ENCODE results near the gene PRTN3. TPM values are rescaled to one million over a fixed set of nuclear protein-coding genes. Genes with fewer than 3 reads are reported as not detected.

Gene PRTN3
- total RNA-seq, 1 donor from 2014 or later: not detected

- H3K9me3 Mint-ChIP-seq: no peaks in the 10 kb centered on the region
- no peak overlapping the region for H3K9ac ChIP-seq
- peak overlapping the region; percentile 59 for H3K4me3 Mint-ChIP-seq
- H3F3A ChIP-seq (ENCODE audit: low read depth): peaks cover 14% of the 10 kb centered on the region
- peaks cover 4% of the 10 kb centered on the region for H3K4me1 Mint-ChIP-seq
- peaks cover 58% of the 10 kb centered on the region for H3K27me3 ChIP-seq
- H3K9me3 ChIP-seq (ENCODE audit: low read depth): no peaks in the 10 kb centered on the region
- no peaks in the 10 kb centered on the region for H3K36me3 ChIP-seq
- H3K4me3 ChIP-seq: no peak overlapping the region
- H3K27me3 Mint-ChIP-seq (ENCODE audit: insufficient read depth, low read depth): peaks cover 30% of the 10 kb centered on the region
- H3K79me2 ChIP-seq (ENCODE audit: low read depth): no peaks in the 10 kb centered on the region
- H3K27ac ChIP-seq: no peak overlapping the region
- H3K4me2 ChIP-seq: no peak overlapping the region
- TF ChIP-seq EZH2 (IDR thresholded peaks at IDR 0.05) (no peak), EZH2phosphoT487 (IDR thresholded peaks at IDR 0.05) (no peak)
- TF ChIP-seq, protein P1, sequence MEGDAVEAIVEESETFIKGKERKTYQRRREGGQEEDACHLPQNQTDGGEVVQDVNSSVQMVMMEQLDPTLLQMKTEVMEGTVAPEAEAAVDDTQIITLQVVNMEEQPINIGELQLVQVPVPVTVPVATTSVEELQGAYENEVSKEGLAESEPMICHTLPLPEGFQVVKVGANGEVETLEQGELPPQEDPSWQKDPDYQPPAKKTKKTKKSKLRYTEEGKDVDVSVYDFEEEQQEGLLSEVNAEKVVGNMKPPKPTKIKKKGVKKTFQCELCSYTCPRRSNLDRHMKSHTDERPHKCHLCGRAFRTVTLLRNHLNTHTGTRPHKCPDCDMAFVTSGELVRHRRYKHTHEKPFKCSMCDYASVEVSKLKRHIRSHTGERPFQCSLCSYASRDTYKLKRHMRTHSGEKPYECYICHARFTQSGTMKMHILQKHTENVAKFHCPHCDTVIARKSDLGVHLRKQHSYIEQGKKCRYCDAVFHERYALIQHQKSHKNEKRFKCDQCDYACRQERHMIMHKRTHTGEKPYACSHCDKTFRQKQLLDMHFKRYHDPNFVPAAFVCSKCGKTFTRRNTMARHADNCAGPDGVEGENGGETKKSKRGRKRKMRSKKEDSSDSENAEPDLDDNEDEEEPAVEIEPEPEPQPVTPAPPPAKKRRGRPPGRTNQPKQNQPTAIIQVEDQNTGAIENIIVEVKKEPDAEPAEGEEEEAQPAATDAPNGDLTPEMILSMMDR (IDR thresholded peaks at IDR 0.05): no peak
- no peak for DNase-seq (ENCODE audit: low spot score)
- H3K4me1 ChIP-seq: no peaks in the 10 kb centered on the region
- no peak overlapping the region for H2AFZ ChIP-seq (replicated peaks)
- H4K20me1 ChIP-seq (ENCODE audit: low read depth): peaks cover 3% of the 10 kb centered on the region
- no peaks in the 10 kb centered on the region for H3K36me3 Mint-ChIP-seq
- no peak overlapping the region for H3K27ac Mint-ChIP-seq
Measured at GRCh38 chr19:858284-858683, 17.5 kb downstream of the PRTN3 start.

DNA sequence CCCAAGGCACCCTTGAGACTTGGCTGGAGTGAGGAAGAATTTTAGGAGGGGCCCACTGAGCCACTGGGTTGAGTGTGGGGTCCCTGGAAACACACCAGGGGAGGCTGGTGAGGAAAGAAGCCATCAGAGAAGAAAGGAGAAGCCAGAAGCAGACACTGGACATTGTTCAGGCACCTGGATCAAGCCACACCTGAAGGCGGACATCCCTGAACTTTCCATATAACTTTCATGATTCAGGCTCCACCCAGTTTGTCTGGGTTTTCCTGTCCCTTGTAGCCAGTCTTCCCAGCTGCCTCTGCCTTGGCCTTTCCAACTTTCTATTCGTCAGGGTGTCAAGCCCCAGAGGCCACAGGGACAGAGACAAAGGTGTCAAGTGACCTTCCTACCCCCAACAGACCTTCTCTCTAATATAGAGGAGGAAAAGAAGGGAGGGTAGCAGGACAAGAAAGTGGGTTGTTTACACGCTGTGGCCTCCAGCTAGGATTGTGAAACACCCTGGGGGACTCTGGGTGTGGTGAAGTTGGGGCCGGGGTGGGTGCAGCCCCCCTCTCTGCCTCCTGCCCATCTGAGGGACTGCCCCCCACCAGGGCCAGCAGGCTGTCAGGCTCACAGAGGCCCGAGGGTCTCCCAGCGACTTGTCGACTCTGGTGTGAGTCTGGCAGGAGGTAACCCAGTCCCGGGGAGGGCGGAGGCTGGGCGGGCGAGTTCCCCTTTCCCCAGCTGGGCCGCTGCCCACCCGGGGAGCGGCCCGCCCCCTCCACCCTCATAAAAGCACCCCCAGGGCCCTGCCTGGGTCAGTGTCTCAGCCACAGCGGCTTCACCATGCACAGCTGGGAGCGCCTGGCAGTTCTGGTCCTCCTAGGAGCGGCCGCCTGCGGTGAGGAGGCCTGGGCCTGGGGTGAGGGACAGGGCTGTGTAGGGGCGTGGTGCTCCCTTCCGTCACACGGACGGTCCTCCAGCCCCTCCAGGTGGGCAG lies 18.4 kb downstream of the PRTN3 start, which contains the start of gene CFD:
Gene CFD, plus strand, starts transcription at position 797 of the 976 bp plus-strand sequence. Its CDS starts 26 bp downstream, at position 823.
- no peak within 1 kb of the TSS for H3K27ac Mint-ChIP-seq
- peaks cover 61% of the 10 kb centered on the region for H3K27me3 ChIP-seq

GRCh38 chr19:861141-861755 lies 20.4 kb downstream of the PRTN3 start:
- Histone ChIP-seq H4K20me1 (ENCODE audit: low read depth) (peaks cover 12% of the 10 kb centered on the region), H3K27ac (no peak overlapping the region), H3F3A (ENCODE audit: low read depth) (peaks cover 30% of the 10 kb centered on the region), H3K27me3 (peaks cover 61% of the 10 kb centered on the region), H3K79me2 (ENCODE audit: low read depth) (no peaks in the 10 kb centered on the region), H3K36me3 (no peaks in the 10 kb centered on the region), H3K4me2 (peak overlapping the region; percentile 49), H3K9ac (no peak overlapping the region), H3K9me3 (ENCODE audit: low read depth) (no peaks in the 10 kb centered on the region), H3K4me1 (no peaks in the 10 kb centered on the region), H3K4me3 (peak overlapping the region; percentile 14), H2AFZ (replicated peaks) (no peak overlapping the region)
- no peak overlapping the region for H3K4me3 Mint-ChIP-seq
- H3K9me3 Mint-ChIP-seq: no peaks in the 10 kb centered on the region
- peaks cover 38% of the 10 kb centered on the region for H3K27me3 Mint-ChIP-seq (ENCODE audit: insufficient read depth, low read depth)
- H3K27ac Mint-ChIP-seq: no peak overlapping the region
- TF ChIP-seq, protein P1 (IDR thresholded peaks at IDR 0.05): no peak
- TF ChIP-seq EZH2phosphoT487 (IDR thresholded peaks at IDR 0.05) (no peak), EZH2 (IDR thresholded peaks at IDR 0.05) (no peak)
- H3K36me3 Mint-ChIP-seq: peaks cover 3% of the 10 kb centered on the region
- H3K4me1 Mint-ChIP-seq: peaks cover 7% of the 10 kb centered on the region
- no peak for DNase-seq (ENCODE audit: low spot score)

More for the DNA sequence above, 18.4 kb downstream of the PRTN3 start, which contains the start of gene CFD:
- no peak for DNase-seq (ENCODE audit: low spot score)
- Histone ChIP-seq H3K36me3 (no peaks in the 10 kb centered on the region), H3K79me2 (ENCODE audit: low read depth) (no peaks in the 10 kb centered on the region), H2AFZ (replicated peaks) (no peak within 1 kb of the TSS), H3K9me3 (ENCODE audit: low read depth) (no peaks in the 10 kb centered on the region), H3K4me2 (peak within 1 kb of the TSS; percentile 75), H3K27ac (no peak within 1 kb of the TSS), H3F3A (ENCODE audit: low read depth) (peaks cover 22% of the 10 kb centered on the region), H3K9ac (no peak within 1 kb of the TSS), H3K4me3 (peak within 1 kb of the TSS; percentile 42), H4K20me1 (ENCODE audit: low read depth) (peaks cover 5% of the 10 kb centered on the region), H3K4me1 (no peaks in the 10 kb centered on the region)
- Mint-ChIP-seq H3K4me3 (peak within 1 kb of the TSS; percentile 59), H3K9me3 (no peaks in the 10 kb centered on the region), H3K27me3 (ENCODE audit: insufficient read depth, low read depth) (peaks cover 35% of the 10 kb centered on the region), H3K4me1 (peaks cover 4% of the 10 kb centered on the region), H3K36me3 (no peaks in the 10 kb centered on the region)
- TF ChIP-seq EZH2 (IDR thresholded peaks at IDR 0.05): no peak
- TF ChIP-seq, protein P1 (IDR thresholded peaks at IDR 0.05): no peak
- no peak for TF ChIP-seq EZH2phosphoT487 (IDR thresholded peaks at IDR 0.05)

Data from neural progenitor cell (in vitro differentiated cells).